Left lung (tissue), 10 donors: ENCODE measurements around the gene CENPP. TPM values are rescaled to one million over a fixed set of nuclear protein-coding genes. Genes with fewer than 3 reads are reported as not detected.

ENCODE experiments used
- ATAC-seq: fragments of 200-7000 bp; cut with Tn5 transposase; one replicate; pipeline ENCODE4 v1.9.1; 2020; ENCODE audit warnings: moderate library complexity
- DNase-seq, 4 donors: peaks; one replicate each; pipeline ENCODE4 v3.0.0-alpha.2; 2013 to 2020
- H3K27ac ChIP-seq, 2 donors: fragments of 200-600 bp; sonication (generic) in 1 of 2; one replicate each; pipeline versions ENCODE4 v1.5.0 to v1.8.0; 2020 to 2021
- H3K27me3 ChIP-seq, 2 donors: fragments of 200-600 bp; sonication (generic) in 1 of 2; one replicate each; pipeline versions ENCODE4 v1.5.0 to v1.8.0; 2020 to 2021
- H3K36me3 ChIP-seq, 2 donors: fragments of 200-600 bp; sonication (generic) in 1 of 2; one replicate each; pipeline versions ENCODE4 v1.5.0 to v1.8.0; 2020 to 2021
- H3K4me1 ChIP-seq, 2 donors: fragments of 200-600 bp; one replicate each; pipeline ENCODE4 v1.8.0; 2021
- H3K4me3 ChIP-seq, 2 donors: fragments of 200-600 bp; sonication (generic) in 1 of 2; one replicate each; pipeline versions ENCODE4 v1.5.0 to v1.8.0; 2020 to 2021; ENCODE audit warnings: mild to moderate bottlenecking in 1 of 2
- H3K9me3 ChIP-seq, 2 donors: fragments of 200-600 bp; sonication (generic) in 1 of 2; one replicate each; pipeline versions ENCODE4 v1.5.0 to v1.8.0; 2020 to 2021
- intact Hi-C, 2 donors: fragments of 100-400 bp; cut with DNase I; formaldehyde crosslinking; loops; one replicate each; pipeline versions ENCODE4 v1.11.2 to v1.14.2; 2022
- polyA plus RNA-seq, 6 donors: library from polyadenylated mRNA; unstranded; fragments of 120-200 nt; gene quantifications; one replicate each; pipeline ENCODE4 v1.2.1, GENCODE V29; 2013; ENCODE audit not compliant: insufficient read length in 6 of 6
- total RNA-seq, 2 donors: library from RNA; stranded (reverse); fragmentation: NEBNext Ultra II Directional; extraction: Animal tissue kit (Norgen Biotek cat#: 25700); gene quantifications; one replicate each; pipeline ENCODE4 v1.2.1, GENCODE V29; 2021
- TF ChIP-seq, protein P1 (sequence below), 2 donors: fragments of 200-600 bp; sonication (generic) in 1 of 2; IDR thresholded peaks; one replicate each; pipeline versions ENCODE4 v1.5.0 to v1.8.0; 2021; ENCODE audit warnings: antibody characterized with exemption in 2 of 2
- donor health status: DM: no; HTN: yes; CAD: no.
- donor health status: DM: no; HTN: no; CAD: no.

CENPP gene
- total and polyA plus RNA-seq, 8 donors, result 3.2 to 9.0 (median 5.7) TPM

DNA sequence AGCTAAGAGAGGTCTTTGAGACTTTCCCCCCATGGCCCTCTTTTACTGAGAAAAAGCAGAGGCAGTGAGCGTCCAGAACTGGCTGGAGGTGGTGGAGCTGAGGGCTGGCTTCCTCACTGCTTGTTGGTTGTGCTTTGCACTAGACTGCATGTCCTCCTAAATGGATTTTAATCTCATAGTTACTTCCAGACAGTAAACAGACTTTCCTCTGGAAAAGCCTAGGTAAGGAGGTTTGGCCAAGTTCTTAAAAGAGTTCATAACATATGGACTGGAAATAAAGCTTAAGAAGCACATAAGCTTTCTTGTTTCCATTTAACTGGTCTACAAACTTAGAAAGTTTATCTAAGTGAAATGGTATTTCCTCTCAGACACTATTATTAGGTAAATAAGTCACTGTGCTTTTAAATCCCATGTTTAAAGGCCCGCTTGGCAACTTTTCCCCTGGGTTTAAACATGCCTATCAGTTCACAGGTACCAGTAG, 154.6 kb downstream of the CENPP start:
- Histone ChIP-seq H3K36me3 (no peaks in the 10 kb centered on the region), H3K4me1 (no peaks in the 10 kb centered on the region), H3K4me3 (no peak overlapping the region), H3K27ac (peak overlapping the region in 1 of 2 donors; percentile 83), H3K9me3 (no peaks in the 10 kb centered on the region), H3K27me3 (no peaks in the 10 kb centered on the region)
- ATAC-seq (peak; percentile 17), DNase-seq (no peak)
- intact Hi-C loops, result no loop called here
- TF ChIP-seq, protein P1, sequence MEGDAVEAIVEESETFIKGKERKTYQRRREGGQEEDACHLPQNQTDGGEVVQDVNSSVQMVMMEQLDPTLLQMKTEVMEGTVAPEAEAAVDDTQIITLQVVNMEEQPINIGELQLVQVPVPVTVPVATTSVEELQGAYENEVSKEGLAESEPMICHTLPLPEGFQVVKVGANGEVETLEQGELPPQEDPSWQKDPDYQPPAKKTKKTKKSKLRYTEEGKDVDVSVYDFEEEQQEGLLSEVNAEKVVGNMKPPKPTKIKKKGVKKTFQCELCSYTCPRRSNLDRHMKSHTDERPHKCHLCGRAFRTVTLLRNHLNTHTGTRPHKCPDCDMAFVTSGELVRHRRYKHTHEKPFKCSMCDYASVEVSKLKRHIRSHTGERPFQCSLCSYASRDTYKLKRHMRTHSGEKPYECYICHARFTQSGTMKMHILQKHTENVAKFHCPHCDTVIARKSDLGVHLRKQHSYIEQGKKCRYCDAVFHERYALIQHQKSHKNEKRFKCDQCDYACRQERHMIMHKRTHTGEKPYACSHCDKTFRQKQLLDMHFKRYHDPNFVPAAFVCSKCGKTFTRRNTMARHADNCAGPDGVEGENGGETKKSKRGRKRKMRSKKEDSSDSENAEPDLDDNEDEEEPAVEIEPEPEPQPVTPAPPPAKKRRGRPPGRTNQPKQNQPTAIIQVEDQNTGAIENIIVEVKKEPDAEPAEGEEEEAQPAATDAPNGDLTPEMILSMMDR (IDR thresholded peaks at IDR 0.05), result no peak

DNA sequence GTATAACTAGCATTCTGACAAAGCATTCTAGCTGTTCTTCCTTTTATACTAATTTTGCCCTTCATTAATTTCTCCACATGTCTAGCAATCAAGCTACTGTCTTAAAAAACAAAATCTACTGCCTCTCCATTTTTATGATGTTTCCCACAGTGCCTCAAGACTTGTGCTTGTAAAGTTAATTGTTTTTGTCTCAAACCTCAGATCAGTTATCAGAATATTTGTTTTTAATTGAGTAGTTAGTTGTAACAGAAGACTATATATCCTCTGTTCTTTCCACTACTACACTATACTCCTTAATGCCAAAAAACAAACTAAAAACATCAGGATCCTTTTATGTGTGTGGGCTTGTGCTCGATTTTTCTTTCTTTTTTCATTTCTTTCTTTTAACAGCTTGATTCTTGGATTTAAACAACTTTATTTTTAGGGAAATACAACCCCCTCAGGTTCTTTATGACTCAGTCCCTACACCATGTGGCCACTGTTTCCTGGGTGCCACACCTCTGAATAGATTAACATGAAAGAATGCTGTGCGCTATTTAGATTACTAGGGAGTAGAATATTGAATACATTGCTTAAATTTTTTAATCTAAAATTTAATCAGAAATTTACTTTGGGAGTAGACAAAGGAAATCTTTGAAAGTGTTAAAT, 155.4 kb downstream of the CENPP start:
- Histone ChIP-seq H3K36me3 (no peaks in the 10 kb centered on the region), H3K4me1 (no peaks in the 10 kb centered on the region), H3K9me3 (no peaks in the 10 kb centered on the region), H3K4me3 (no peak overlapping the region), H3K27ac (peak overlapping the region in 1 of 2 donors; percentile 83), H3K27me3 (no peaks in the 10 kb centered on the region)
- DNase-seq, result no peak
- intact Hi-C loops, result no loop called here
- TF ChIP-seq, protein P1 (IDR thresholded peaks at IDR 0.05), result no peak
- peak; percentile 24 for ATAC-seq

DNA sequence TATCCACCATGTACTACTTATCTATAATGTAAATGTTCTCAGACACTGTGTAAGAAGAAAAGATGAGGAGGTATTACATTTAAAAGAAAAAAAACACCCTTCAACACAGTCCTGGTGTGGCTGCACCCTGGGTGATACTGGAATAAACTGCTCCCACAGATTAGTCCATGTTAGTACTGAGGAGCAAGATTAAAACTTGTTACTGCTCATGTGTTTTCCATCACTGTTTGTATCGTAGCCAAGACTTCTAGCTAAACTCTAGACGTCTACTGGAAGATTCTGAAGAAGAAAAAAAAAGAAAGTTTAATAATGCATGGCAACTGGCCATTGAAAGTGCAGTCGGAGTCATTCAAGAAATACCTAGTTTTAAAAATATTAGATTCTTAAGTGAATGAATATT, 156.6 kb downstream of the CENPP start, which contains the start of gene ASPN:
TSS of gene ASPN (minus strand) at position 178 of the 400 bp plus-strand sequence.
- no peaks in the 10 kb centered on the region for H3K4me1 ChIP-seq
- peak; percentile 33 for ATAC-seq
- no peaks in the 10 kb centered on the region for H3K27me3 ChIP-seq
- peak within 1 kb of the TSS in 1 of 2 donors; percentile 83 for H3K27ac ChIP-seq
- TF ChIP-seq, protein P1 (IDR thresholded peaks at IDR 0.05), result no peak
- intact Hi-C loops, result no loop called here
- no peak within 1 kb of the TSS for H3K4me3 ChIP-seq
- H3K9me3 ChIP-seq, result no peaks in the 10 kb centered on the region
- DNase-seq, result peak in 1 of 4 donors; percentile 82
- no peaks in the 10 kb centered on the region for H3K36me3 ChIP-seq

DNA sequence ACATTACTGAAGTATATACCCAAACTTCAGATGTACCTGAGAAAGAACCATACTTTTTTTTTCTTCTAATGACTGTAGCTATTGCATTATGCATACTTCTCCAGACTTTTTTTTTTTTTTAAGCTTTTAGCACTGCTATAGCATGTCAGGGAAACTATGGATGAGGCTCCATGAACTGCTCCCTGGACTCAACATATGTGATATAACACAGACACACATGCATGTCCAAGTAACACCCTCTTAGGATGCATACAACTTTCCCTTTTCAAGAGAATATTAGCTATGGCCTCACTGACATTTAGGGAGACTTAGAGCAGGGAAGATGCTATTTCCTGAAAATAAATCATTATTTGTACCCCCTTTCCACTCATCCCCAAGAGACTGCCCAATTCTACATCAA, 157.1 kb downstream of the CENPP start:
- no peak for ATAC-seq
- H3K36me3 ChIP-seq, result no peaks in the 10 kb centered on the region
- H3K4me3 ChIP-seq, result no peak overlapping the region
- H3K4me1 ChIP-seq, result no peaks in the 10 kb centered on the region
- intact Hi-C loops, result no loop called here
- no peaks in the 10 kb centered on the region for H3K27me3 ChIP-seq
- peak in 1 of 4 donors; percentile 54 for DNase-seq
- TF ChIP-seq, protein P1 (IDR thresholded peaks at IDR 0.05), result no peak
- H3K9me3 ChIP-seq, result no peaks in the 10 kb centered on the region
- no peak overlapping the region for H3K27ac ChIP-seq

DNA sequence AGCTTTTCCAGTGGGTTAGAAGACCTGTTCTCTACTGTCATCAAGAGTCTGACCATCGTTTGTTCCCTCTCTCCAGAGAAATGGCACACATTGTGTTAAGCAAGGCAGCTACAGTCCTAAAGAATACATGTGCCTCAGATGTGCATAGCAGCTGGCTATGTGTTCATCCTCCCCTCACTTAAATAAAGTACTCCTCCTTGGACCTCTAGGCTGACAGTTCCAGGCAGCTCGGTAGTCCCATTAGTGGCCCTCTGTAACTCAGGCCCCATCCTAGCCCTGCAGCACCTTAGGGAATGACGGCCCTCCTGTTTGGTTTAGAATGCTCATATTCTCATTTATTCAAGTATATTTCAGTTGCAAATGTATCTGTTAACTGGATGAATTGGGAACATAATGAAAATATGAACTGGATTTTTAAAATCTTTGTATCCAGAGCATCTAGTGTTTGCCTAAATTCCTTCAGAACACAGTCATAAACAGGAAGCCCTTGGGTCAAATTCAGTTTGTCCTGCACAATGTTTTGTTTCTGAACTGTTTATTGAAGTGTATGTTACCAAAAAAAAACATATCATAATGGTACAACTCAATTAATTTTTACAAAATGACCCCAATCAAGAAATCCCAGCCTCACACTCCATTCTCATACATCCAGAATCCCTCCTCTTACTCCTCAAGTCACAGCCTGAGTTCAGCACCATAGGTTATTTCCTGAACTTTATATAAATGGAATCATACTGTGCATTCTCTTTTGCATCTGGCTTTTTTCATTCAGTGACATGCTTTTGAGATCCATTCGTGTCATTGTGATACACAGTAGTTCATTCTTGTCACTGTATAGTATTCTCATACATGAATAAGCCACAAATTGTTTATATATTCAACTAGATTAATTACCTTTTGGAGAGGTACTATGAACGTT, 158.1 kb downstream of the CENPP start:
- DNase-seq (no peak), ATAC-seq (no peak)
- TF ChIP-seq, protein P1 (IDR thresholded peaks at IDR 0.05), result no peak
- no peaks in the 10 kb centered on the region for H3K36me3 ChIP-seq
- H3K9me3 ChIP-seq, result no peaks in the 10 kb centered on the region
- peak overlapping the region in 1 of 2 donors; percentile 15 for H3K27ac ChIP-seq
- H3K4me3 ChIP-seq, result no peak overlapping the region
- no peaks in the 10 kb centered on the region for H3K27me3 ChIP-seq
- H3K4me1 ChIP-seq, result no peaks in the 10 kb centered on the region
- intact Hi-C loops, result no loop called here
